HG03095 (cell line): ENCODE results near the gene INO80B.
A peak's percentile ranks its signal among the peaks of the same experiment; 100 is the strongest.

Experiments
- ATAC-seq: cut with Tn5 transposase; IDR thresholded peaks from one replicate; pipeline ENCODE4 v1.9.1; 2021; ENCODE audit warnings: moderate library complexity; ENCODE audit not compliant: unreplicated experiment

The INO80B gene

GRCh38 chr2:74500578-74500946, 45.7 kb downstream of the INO80B start:
- ATAC-seq: no peak

DNA sequence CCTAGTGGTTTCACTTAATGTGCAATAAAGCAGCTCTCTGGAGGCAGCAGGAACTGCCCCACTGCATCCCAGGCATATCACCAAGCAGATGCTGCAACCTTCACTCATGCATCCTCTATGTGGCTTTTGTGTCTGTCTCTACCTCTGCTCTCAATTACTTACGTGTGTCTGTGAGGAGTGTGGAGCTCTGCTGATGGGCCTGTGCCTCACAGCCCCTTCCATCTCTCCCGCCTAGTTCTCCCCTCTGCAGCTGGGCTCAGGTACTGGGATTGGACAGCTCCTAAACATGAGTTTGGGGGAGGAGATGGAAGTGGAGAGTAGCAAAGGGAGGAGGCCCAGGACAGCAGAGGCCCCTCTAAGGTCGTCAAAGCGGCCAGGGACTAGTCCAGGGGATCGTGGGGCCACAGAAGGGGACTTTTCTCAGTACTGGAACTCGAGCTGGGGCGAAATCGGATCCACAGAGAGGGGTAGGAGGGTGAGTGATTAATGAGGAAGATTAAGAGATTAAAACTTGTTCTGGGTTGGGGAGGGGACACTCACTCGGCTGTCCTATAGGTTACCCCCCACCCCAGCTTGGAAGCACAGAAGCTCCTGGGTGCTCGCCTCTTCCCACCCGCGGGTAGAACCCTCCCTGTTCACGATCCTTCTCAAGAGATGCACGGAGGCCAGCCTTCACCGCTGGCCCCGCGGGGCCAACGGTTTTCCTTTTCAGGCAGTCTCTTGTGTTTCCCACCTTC, 46.6 kb downstream of the INO80B start:
- ATAC-seq: no peak

- no peak for ATAC-seq
Measured at GRCh38 chr2:74502147-74502719, 47.3 kb downstream of the INO80B start.

- ATAC-seq: peak; percentile 40
Measured at GRCh38 chr2:74502720-74503505, 48.0 kb downstream of the INO80B start.

GRCh38 chr2:74503506-74504475, 48.9 kb downstream of the INO80B start:
- ATAC-seq: no peak

GRCh38 chr2:74504591-74504990, 49.7 kb downstream of the INO80B start:
- ATAC-seq: no peak

- no peak for ATAC-seq
Measured at GRCh38 chr2:74505448-74506246, 50.8 kb downstream of the INO80B start.

DNA sequence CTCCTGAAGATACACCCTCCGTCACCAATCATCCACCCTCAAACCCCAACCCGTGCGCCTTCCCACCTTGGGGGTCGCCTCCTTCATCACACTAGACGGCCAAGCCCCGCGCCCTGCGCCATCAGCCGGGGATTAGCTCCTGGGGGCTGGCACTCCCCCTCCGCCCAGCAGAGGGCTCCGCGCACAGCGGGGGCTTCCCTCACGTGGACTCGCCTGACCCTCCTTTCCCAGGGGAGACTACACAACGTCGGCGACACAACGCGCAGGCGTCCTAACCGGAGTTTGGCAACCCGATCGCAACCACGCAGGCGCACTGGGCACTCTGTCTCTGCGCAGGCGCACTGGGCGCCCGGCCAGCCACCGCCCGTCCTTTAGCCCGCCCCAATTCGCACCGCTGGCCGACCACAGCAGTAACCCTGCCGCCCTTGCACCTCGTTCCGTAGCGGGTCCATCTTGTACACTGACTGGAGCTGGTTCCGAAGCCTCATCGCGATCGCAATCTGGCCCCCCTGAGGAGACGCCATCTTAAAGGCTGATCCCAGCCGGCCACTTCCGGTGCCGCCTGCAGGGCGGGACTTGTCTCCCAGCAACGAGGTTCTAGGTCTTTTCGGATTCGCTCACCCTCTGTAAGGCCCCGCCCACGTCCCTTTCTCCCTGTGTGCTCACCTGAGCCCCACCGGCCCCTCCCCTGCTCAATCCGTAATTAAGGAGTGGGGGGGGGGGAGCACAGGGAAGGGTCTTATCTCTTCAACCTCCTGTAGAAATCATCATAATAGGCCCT, 52.4 kb downstream of the INO80B start, which contains the start of gene PCGF1:
TSS of gene PCGF1 (minus strand) at position 551 of the 781 bp plus-strand sequence. CDS start at position 524, 27 bp downstream.
- peak; percentile 84 for ATAC-seq
